Common myeloid progenitor, CD34-positive (primary cell): Measurements from ENCODE around the gene OTOR.

Experiments used
- CTCF ChIA-PET: fragments of 350-600 bp; sonication (Branson Sonifier 250); formaldehyde crosslinking; loops from one replicate; lab custom pipeline; 2021; ENCODE audit warnings: antibody characterized with exemption; lab: Charles Lee
- POLR2A ChIA-PET: fragments of 350-600 bp; sonication (Branson Sonifier 250); formaldehyde crosslinking; loops from one replicate; lab custom pipeline; 2021; ENCODE audit warnings: antibody characterized with exemption; lab: Charles Lee
- DNase-seq, 3 donors: peaks; one replicate each; pipeline versions ENCODE4 v3.0.0 to v3.0.0-alpha.2; 2013
- H3K27ac ChIP-seq, 2 experiments: 1 replicate in 1 of 2; 2 replicates in 1 of 2; pipeline ENCODE4 v1.7.0; 2013; ENCODE audit warnings: inconsistent platforms in 2 of 2, low read length in 2 of 2, mild to moderate bottlenecking in 2 of 2, low read depth in 1 of 2, moderate library complexity in 1 of 2; ENCODE audit not compliant: severe bottlenecking in 2 of 2, insufficient read depth in 1 of 2, poor library complexity in 1 of 2
- H3K27me3 ChIP-seq, 5 experiments: replicated peaks in 2 of 5; 1 replicate in 3 of 5; 2 replicates in 2 of 5; pipeline versions ENCODE4 v1.6.1 to v1.7.0; 2013; ENCODE audit warnings: low read length in 4 of 5, mild to moderate bottlenecking in 2 of 5, moderate library complexity in 2 of 5, inconsistent platforms in 1 of 5; ENCODE audit not compliant: insufficient read depth in 5 of 5, control insufficient read depth in 4 of 5
- H3K36me3 ChIP-seq, 4 experiments: 1 replicate in 2 of 4; 2 replicates in 2 of 4; pipeline versions ENCODE4 v1.6.1 to v1.7.0; 2013; ENCODE audit warnings: low read length in 3 of 4, control low read depth in 1 of 4, mild to moderate bottlenecking in 1 of 4; ENCODE audit not compliant: control insufficient read depth in 4 of 4, insufficient read depth in 4 of 4
- H3K4me1 ChIP-seq, 4 experiments: 1 replicate in 3 of 4; 2 replicates in 1 of 4; pipeline versions ENCODE4 v1.6.1 to v1.7.1; 2013; ENCODE audit warnings: low read length in 3 of 4, mild to moderate bottlenecking in 3 of 4, control low read depth in 1 of 4, inconsistent platforms in 1 of 4, moderate library complexity in 1 of 4; ENCODE audit not compliant: control insufficient read depth in 4 of 4, insufficient read depth in 4 of 4; ENCODE audit errors: control extremely low read depth in 1 of 4
- H3K4me3 ChIP-seq, 7 experiments: 1 replicate in 4 of 7; 2 replicates in 3 of 7; pipeline versions ENCODE4 v1.5.1 to v1.7.0; 2013; ENCODE audit warnings: mild to moderate bottlenecking in 7 of 7, low read length in 6 of 7, moderate library complexity in 6 of 7, inconsistent platforms in 2 of 7, low read depth in 2 of 7, control low read depth in 1 of 7; ENCODE audit not compliant: insufficient read depth in 4 of 7, control insufficient read depth in 1 of 7; ENCODE audit errors: extremely low read depth in 1 of 7
- H3K9me3 ChIP-seq, 5 experiments: 1 replicate in 4 of 5; 2 replicates in 1 of 5; pipeline versions ENCODE4 v1.6.1 to v1.7.1; 2013; ENCODE audit warnings: low read length in 4 of 5, mild to moderate bottlenecking in 2 of 5, inconsistent platforms in 1 of 5, low read depth in 1 of 5, moderate library complexity in 1 of 5; ENCODE audit not compliant: control insufficient read depth in 4 of 5, insufficient read depth in 2 of 5; ENCODE audit errors: control extremely low read depth in 1 of 5
- WGBS: methylation state at CpG from one replicate; pipeline ENCODE4 v1.1.5; 2013; ENCODE audit not compliant: insufficient coverage; 5-methylcytosine and 5-hydroxymethylcytosine counted together

OTOR gene

DNA sequence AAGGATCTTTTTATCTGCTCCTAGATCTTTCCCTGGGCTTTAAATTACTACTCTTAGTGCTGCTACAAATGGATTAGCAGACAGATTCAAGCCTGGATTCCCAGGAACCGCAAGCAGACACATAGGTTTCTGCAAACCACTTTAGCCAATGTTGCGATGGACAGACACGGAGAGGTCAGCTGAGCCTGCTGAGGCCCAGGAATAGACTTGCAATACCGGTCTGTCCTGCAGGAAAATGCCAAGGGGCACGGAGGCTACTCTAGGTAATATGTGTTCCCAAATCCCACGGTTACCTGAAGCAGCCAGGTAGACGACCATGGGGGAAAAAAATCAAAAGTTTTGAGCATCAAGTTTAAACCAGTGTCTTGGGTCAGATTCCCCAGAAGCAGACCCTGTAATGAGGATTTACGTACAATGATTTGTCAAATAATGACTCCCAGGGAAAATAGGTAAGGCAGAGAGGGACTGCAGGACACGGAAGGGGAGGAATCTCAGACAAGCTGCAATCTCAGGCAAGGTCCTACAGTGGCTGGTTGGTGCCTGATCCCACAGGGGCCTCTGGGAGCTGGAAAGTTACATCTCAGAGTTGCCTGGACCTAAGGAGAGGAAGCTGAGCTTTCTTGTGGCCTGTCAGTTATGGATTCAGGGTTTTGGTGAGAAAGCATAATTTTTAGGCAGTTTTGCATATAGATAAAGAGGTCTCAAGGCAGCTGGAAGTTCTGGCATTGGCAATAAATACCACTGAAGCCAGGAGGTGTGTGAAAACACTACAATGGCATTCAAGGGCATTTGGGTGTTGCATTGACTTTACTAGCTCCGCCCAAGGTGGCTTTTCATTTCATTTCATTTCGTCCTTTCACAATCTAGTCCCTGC is 12.5 kb downstream of the OTOR start:
- ChIA-PET POLR2A (no interaction called here), CTCF (interaction anchor here (0.9 to 1.8 kb wide), 8 partner anchors 9 to 244 kb away, joined by 3 to 8 read pairs (median 4); partner anchors contain the start of gene OTOR)
- Histone ChIP-seq H3K36me3 (no peaks in the 10 kb centered on the region), H3K4me3 (no peak overlapping the region), H3K9me3 (peaks cover 0 to 8% (median 2%) of the 10 kb centered on the region in 5 experiments), H3K4me1 (no peaks in the 10 kb centered on the region), H3K27ac (no peak overlapping the region), H3K27me3 (peaks cover 0 to 23% (median 16%) of the 10 kb centered on the region in 5 experiments)
- 76% methylated on average over 11 of the region's 11 CpGs for WGBS
- DNase-seq: no peak

DNA sequence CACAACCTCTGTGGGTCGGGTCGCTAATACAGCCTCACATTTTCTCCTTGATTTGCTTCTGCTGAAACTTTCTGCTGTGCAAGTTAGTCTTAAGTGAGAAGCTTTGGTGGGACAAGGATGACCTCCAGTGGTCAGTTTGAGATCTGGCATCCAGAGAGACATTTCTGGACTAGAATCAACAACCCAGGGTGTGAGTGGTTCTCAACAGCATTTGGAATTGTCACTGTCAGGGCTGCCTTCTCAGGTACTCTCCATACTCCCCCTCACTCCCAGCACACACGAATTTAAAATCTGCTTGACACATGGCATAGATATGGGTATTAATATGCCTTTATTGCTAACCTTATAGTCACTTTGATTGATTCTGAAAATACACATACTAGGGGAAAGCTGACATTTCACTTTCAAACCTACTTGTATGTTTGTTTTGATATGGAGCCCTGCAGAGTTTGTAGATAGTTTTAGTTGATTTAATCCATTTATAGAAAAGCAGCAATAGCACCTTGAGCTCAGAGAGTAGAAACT is 13.2 kb downstream of the OTOR start:
- Histone ChIP-seq H3K4me1 (no peaks in the 10 kb centered on the region), H3K36me3 (no peaks in the 10 kb centered on the region), H3K27me3 (peaks cover 0 to 25% (median 19%) of the 10 kb centered on the region in 5 experiments), H3K4me3 (no peak overlapping the region), H3K27ac (no peak overlapping the region), H3K9me3 (peaks cover 0 to 8% (median 0%) of the 10 kb centered on the region in 5 experiments)
- POLR2A ChIA-PET: no interaction called here
- DNase-seq: peak; percentile 54 to 78 (median 70)
- WGBS: 0% methylated on average over 2 of the region's 3 CpGs
- CTCF ChIA-PET: interaction anchor here (0.9 to 1.8 kb wide), 9 partner anchors 10 to 245 kb away, joined by 3 to 8 read pairs (median 4); partner anchors contain the start of gene OTOR

DNA sequence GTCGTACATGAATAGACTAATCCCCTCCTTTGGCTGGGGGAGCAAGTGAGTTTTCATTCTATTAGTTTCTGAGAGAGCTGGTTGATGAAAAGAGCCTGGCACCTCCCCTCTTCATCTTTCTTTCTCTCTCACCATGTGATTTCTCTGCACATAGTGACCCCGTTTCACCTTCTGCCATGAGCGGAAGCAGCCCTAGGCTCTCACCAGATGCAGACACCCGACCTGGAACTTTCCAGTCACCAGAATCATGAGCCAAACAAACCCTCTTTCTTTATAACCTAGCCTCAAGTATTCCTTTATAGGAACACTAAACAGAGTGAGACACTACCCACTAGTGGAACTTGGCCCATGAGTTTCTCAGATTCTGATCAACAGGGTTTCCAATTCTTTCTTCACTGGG is 16.4 kb downstream of the OTOR start:
- WGBS: 100% methylated on average over 2 of the region's 4 CpGs
- Histone ChIP-seq H3K36me3 (no peaks in the 10 kb centered on the region), H3K4me3 (no peak overlapping the region), H3K27me3 (peaks cover 0 to 36% (median 15%) of the 10 kb centered on the region in 5 experiments), H3K9me3 (no peaks in the 10 kb centered on the region), H3K27ac (no peak overlapping the region), H3K4me1 (no peaks in the 10 kb centered on the region)
- CTCF ChIA-PET: no interaction called here
- POLR2A ChIA-PET: no interaction called here
- DNase-seq: no peak

DNA sequence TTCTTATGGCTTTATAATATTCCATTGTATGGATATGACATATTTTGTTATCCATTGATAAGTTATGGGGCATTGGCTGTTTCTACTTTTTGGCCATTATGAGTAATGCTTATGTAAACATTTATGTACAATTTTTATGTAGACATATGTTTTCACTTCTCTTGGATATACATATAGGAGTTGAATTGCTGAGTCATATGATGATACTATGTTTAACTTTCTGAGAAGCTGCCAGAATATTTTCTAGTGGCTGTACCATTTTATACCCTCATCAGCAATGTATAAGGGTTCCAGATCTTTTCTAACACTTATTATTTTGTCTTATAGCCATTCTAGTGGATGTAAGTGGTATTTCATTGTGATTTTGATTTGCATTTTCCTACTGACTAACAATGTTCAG is 23.1 kb downstream of the OTOR start:
- H3K36me3 ChIP-seq: no peaks in the 10 kb centered on the region
- H3K27me3 ChIP-seq: peaks cover 0 to 13% (median 3%) of the 10 kb centered on the region in 5 experiments
- H3K9me3 ChIP-seq: peaks cover 0 to 1% (median 0%) of the 10 kb centered on the region in 5 experiments
- H3K4me3 ChIP-seq: no peak overlapping the region
- CTCF ChIA-PET: no interaction called here
- H3K4me1 ChIP-seq: no peaks in the 10 kb centered on the region
- no peak overlapping the region for H3K27ac ChIP-seq
- POLR2A ChIA-PET: no interaction called here
- no peak for DNase-seq

DNA sequence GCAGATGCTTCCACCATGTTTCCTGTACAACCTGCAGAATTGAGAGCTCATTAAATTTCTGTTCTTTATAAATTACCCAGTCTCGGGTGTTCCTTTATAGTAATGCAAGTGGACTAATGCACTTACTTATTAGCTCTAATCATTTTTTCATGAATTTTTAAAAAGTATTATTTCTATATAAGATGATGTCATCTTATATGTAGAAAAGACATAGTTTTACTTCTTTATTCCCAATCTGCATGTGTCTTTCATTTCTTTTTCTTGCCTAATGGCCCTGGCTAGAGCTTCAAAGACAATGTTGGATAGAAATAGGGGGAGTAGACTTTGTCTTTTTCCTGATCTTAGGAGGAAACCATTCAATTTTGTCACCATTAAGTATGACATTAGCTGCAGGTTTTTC is 27.8 kb downstream of the OTOR start:
- no peak for DNase-seq
- Histone ChIP-seq H3K9me3 (peaks cover 0 to 1% (median 0%) of the 10 kb centered on the region in 5 experiments), H3K4me3 (no peak overlapping the region), H3K4me1 (no peaks in the 10 kb centered on the region), H3K27me3 (no peaks in the 10 kb centered on the region), H3K27ac (no peak overlapping the region), H3K36me3 (no peaks in the 10 kb centered on the region)
- ChIA-PET CTCF (no interaction called here), POLR2A (no interaction called here)
- no CpG with 5 or more reads among the region's 1 CpG for WGBS

DNA sequence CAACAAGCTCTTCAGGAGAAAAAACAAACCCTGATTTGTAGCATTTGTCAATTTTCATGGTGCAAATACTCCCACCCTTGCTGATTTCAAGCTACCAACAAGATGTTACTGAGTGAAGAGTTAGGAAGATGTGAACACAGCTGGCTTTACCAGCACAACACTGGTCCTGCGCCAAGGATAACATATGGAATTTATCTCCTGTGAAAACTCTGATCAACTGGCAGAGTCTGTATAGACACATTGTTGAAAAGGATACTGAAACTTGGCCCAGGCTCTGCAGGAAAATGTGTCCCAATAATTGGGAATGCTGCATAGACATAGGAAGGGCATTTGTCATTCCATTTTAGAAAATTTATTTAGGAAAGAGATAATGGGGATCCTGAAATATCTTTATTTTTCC is 29.0 kb downstream of the OTOR start:
- Histone ChIP-seq H3K9me3 (peaks cover 0 to 2% (median 0%) of the 10 kb centered on the region in 5 experiments), H3K27ac (no peak overlapping the region), H3K4me3 (no peak overlapping the region), H3K27me3 (no peaks in the 10 kb centered on the region), H3K4me1 (no peaks in the 10 kb centered on the region), H3K36me3 (no peaks in the 10 kb centered on the region)
- ChIA-PET POLR2A (no interaction called here), CTCF (interaction anchor here (1.2 kb wide), 1 partner anchor 9 kb away, joined by 3 read pairs; no protein-coding TSS in a partner anchor)
- DNase-seq: no peak
- 100% methylated on average over 1 of the region's 1 CpG for WGBS

DNA sequence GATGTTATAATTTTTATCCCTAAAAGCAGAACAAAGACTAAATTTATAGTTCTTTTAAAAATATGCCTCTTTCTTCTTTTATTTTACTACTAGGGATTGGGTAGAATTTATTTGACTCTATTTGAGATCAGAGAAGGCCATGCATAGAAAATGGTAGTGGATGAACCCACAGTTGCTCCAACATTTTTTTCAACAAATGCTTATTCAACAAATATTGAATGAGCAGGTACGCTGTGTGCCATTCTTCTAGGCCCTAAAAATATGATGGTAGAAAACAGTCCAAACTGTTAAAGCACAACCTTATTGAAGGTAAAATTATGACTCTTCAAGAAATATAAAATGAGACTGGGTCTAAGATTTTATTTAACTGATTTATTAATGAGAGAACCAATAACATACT is 30.0 kb downstream of the OTOR start:
- CTCF ChIA-PET: interaction anchor here (1.2 kb wide), 1 partner anchor 10 kb away, joined by 3 read pairs; no protein-coding TSS in a partner anchor

More for the DNA sequence above, 30.0 kb downstream of the OTOR start:
- Histone ChIP-seq H3K36me3 (no peaks in the 10 kb centered on the region), H3K4me1 (no peaks in the 10 kb centered on the region), H3K9me3 (peaks cover 0 to 2% (median 0%) of the 10 kb centered on the region in 5 experiments), H3K27me3 (no peaks in the 10 kb centered on the region), H3K4me3 (no peak overlapping the region), H3K27ac (no peak overlapping the region)
- no CpG with 5 or more reads among the region's 1 CpG for WGBS
- no peak for DNase-seq
- POLR2A ChIA-PET: no interaction called here
